ENCODE data around the gene TRIM2. TPM values are rescaled to one million over a fixed set of nuclear protein-coding genes. Genes with fewer than 3 reads are reported as not detected.

The TRIM2 gene
- total and polyA plus RNA-seq, 2 donors from 2014 or later, result 23.3 to 122 TPM

GRCh38 chr4:153177841-153178240 lies 26.4 kb upstream of the TRIM2 start:
- no peaks in the 10 kb centered on the region for H3K36me3 ChIP-seq (ENCODE audit: control insufficient read depth in 2 of 3, insufficient read depth in 3 of 3, low read length in 3 of 3)
- no peak overlapping the region for H3K27ac ChIP-seq (ENCODE audit: low read depth in 2 of 2, low read length in 2 of 2)
- no peak overlapping the region for H3K4me3 ChIP-seq (ENCODE audit: low read length in 3 of 3)
- no peaks in the 10 kb centered on the region for H3K27me3 ChIP-seq (ENCODE audit: control insufficient read depth, insufficient read depth, low read length)
- DNase-seq (no peak), FAIRE-seq (no peak)
- H3K9me3 ChIP-seq (ENCODE audit: control insufficient read depth in 2 of 3, insufficient read depth in 1 of 3, low read length in 3 of 3), result no peaks in the 10 kb centered on the region
- no peak for TF ChIP-seq CTCF (IDR thresholded peaks at IDR 0.05; ENCODE audit: borderline replicate concordance, extremely low read depth, insufficient read depth)
- H3K9ac ChIP-seq (ENCODE audit: low read length in 3 of 3), result no peak overlapping the region
- intact Hi-C loops (cut with DNase I), result no loop called here
- H3K4me1 ChIP-seq (ENCODE audit: control insufficient read depth in 2 of 3, insufficient read depth in 2 of 3, low read depth in 1 of 3, low read length in 3 of 3), result peaks cover 0 to 3% (median 0%) of the 10 kb centered on the region in 3 donors

DNA sequence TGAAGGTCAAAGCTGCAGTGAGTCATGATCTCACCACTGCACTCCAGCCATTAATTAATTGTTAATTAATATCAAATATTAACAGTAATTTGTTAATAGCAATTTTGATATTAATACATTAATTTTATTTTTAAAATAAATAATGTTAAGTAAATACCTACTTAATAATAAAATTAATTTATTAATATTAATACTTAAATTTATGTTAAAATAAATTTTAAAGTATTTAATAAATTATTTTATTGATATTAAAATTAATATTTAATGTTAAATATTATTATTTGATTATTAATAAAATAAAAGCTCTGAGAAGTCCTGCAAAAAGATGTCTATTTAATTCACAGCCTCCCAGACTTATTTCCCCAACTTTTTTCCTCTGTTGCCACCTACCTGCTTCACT lies 25.1 kb upstream of the TRIM2 start:
- Histone ChIP-seq H3K4me3 (ENCODE audit: low read length in 3 of 3) (no peak overlapping the region), H3K4me1 (ENCODE audit: control insufficient read depth in 2 of 3, insufficient read depth in 2 of 3, low read depth in 1 of 3, low read length in 3 of 3) (peaks cover 0 to 3% (median 0%) of the 10 kb centered on the region in 3 donors), H3K9me3 (ENCODE audit: control insufficient read depth in 2 of 3, insufficient read depth in 1 of 3, low read length in 3 of 3) (no peaks in the 10 kb centered on the region), H3K27me3 (ENCODE audit: control insufficient read depth, insufficient read depth, low read length) (no peaks in the 10 kb centered on the region), H3K36me3 (ENCODE audit: control insufficient read depth in 2 of 3, insufficient read depth in 3 of 3, low read length in 3 of 3) (no peaks in the 10 kb centered on the region), H3K27ac (ENCODE audit: low read depth in 2 of 2, low read length in 2 of 2) (no peak overlapping the region), H3K9ac (ENCODE audit: low read length in 3 of 3) (no peak overlapping the region)
- intact Hi-C loops (cut with DNase I), result no loop called here
- no peak for TF ChIP-seq CTCF (IDR thresholded peaks at IDR 0.05; ENCODE audit: borderline replicate concordance, extremely low read depth, insufficient read depth)
- FAIRE-seq (peak; percentile 99), DNase-seq (no peak)

- no peaks in the 10 kb centered on the region for H3K27me3 ChIP-seq (ENCODE audit: control insufficient read depth, insufficient read depth, low read length)
- H3K4me3 ChIP-seq (ENCODE audit: low read length in 3 of 3), result no peak overlapping the region
- FAIRE-seq (no peak), DNase-seq (no peak)
- peaks cover 0 to 3% (median 0%) of the 10 kb centered on the region in 3 donors for H3K4me1 ChIP-seq (ENCODE audit: control insufficient read depth in 2 of 3, insufficient read depth in 2 of 3, low read depth in 1 of 3, low read length in 3 of 3)
- H3K36me3 ChIP-seq (ENCODE audit: control insufficient read depth in 2 of 3, insufficient read depth in 3 of 3, low read length in 3 of 3), result no peaks in the 10 kb centered on the region
- H3K9ac ChIP-seq (ENCODE audit: low read length in 3 of 3), result no peak overlapping the region
- intact Hi-C loops (cut with DNase I), result no loop called here
- TF ChIP-seq CTCF (IDR thresholded peaks at IDR 0.05; ENCODE audit: borderline replicate concordance, extremely low read depth, insufficient read depth), result no peak
- H3K9me3 ChIP-seq (ENCODE audit: control insufficient read depth in 2 of 3, insufficient read depth in 1 of 3, low read length in 3 of 3), result no peaks in the 10 kb centered on the region
- no peak overlapping the region for H3K27ac ChIP-seq (ENCODE audit: low read depth in 2 of 2, low read length in 2 of 2)
Observed at GRCh38 chr4:153181293-153181692, 22.9 kb upstream of the TRIM2 start.

- DNase-seq (no peak), FAIRE-seq (no peak)
Observed at GRCh38 chr4:153181700-153182099, 22.5 kb upstream of the TRIM2 start.

More at GRCh38 chr4:153181700-153182099, 22.5 kb upstream of the TRIM2 start:
- no peak overlapping the region for H3K4me3 ChIP-seq (ENCODE audit: low read length in 3 of 3)
- intact Hi-C loops (cut with DNase I), result no loop called here
- no peak for TF ChIP-seq CTCF (IDR thresholded peaks at IDR 0.05; ENCODE audit: borderline replicate concordance, extremely low read depth, insufficient read depth)
- no peaks in the 10 kb centered on the region for H3K9me3 ChIP-seq (ENCODE audit: control insufficient read depth in 2 of 3, insufficient read depth in 1 of 3, low read length in 3 of 3)
- no peak overlapping the region for H3K27ac ChIP-seq (ENCODE audit: low read depth in 2 of 2, low read length in 2 of 2)
- peaks cover 0 to 3% (median 0%) of the 10 kb centered on the region in 3 donors for H3K4me1 ChIP-seq (ENCODE audit: control insufficient read depth in 2 of 3, insufficient read depth in 2 of 3, low read depth in 1 of 3, low read length in 3 of 3)
- no peaks in the 10 kb centered on the region for H3K36me3 ChIP-seq (ENCODE audit: control insufficient read depth in 2 of 3, insufficient read depth in 3 of 3, low read length in 3 of 3)
- no peak overlapping the region for H3K9ac ChIP-seq (ENCODE audit: low read length in 3 of 3)
- no peaks in the 10 kb centered on the region for H3K27me3 ChIP-seq (ENCODE audit: control insufficient read depth, insufficient read depth, low read length)

All from kidney (tissue), 14 donors.